Stimulated activated CD8-positive, alpha-beta memory T cell treated with anti-CD3 and anti-CD28 coated beads, Interleukin-15, amount 100 ng/mL, for 1 hour (primary cell): ENCODE results near the gene DNAH2.
A peak's percentile ranks its signal among the peaks of the same experiment; 100 is the strongest.

ENCODE experiments used
- DNase-seq: peaks from one replicate; pipeline ENCODE4 v3.0.0-alpha.2; 2020; ENCODE audit warnings: low read depth

DNAH2 gene

GRCh38 chr17:7716901-7717755 lies at the start of gene DNAH2:
Gene DNAH2, plus strand, starts transcription at chr17:7717744. Its CDS starts 1,991 bp downstream, at chr17:7719735.
- DNase-seq: no peak

- DNase-seq: no peak
These were observed 49.1 kb upstream of the DNAH2 start for GRCh38 chr17:7668482-7668881.

GRCh38 chr17:7673239-7673638 lies 44.3 kb upstream of the DNAH2 start:
- no peak for DNase-seq

- DNase-seq: no peak
These were observed 42.6 kb upstream of the DNAH2 start for GRCh38 chr17:7674934-7675333.

- DNase-seq: no peak
These were observed 41.0 kb upstream of the DNAH2 start for GRCh38 chr17:7676533-7676932.

GRCh38 chr17:7677388-7678067 lies 40.0 kb upstream of the DNAH2 start:
- no peak for DNase-seq

GRCh38 chr17:7684851-7685532 lies 32.6 kb upstream of the DNAH2 start:
- no peak for DNase-seq

- DNase-seq: peak; percentile 73
These were observed 31.9 kb upstream of the DNAH2 start for GRCh38 chr17:7685533-7686221.

- DNase-seq: peak; percentile 66
These were observed 31.1 kb upstream of the DNAH2 start for GRCh38 chr17:7686222-7687071.

- peak; percentile 75 for DNase-seq
These were observed 30.3 kb upstream of the DNAH2 start, which contains the start of gene TP53 for GRCh38 chr17:7687072-7687907. Gene TP53, minus strand, starts transcription at chr17:7687490. Its CDS starts 10,896 bp downstream, at chr17:7676594.

- peak; percentile 91 for DNase-seq
These were observed 29.4 kb upstream of the DNAH2 start, which contains the start of gene WRAP53 for GRCh38 chr17:7687908-7688807. Gene WRAP53, plus strand, starts transcription at chr17:7688477. Its CDS starts 172 bp downstream, at chr17:7688649.

- DNase-seq: no peak
These were observed 28.7 kb upstream of the DNAH2 start for GRCh38 chr17:7688808-7689316.

GRCh38 chr17:7695586-7695985 lies 22.0 kb upstream of the DNAH2 start:
- no peak for DNase-seq

GRCh38 chr17:7697828-7698588 lies 19.5 kb upstream of the DNAH2 start:
- DNase-seq: no peak

- DNase-seq: no peak
These were observed 17.0 kb upstream of the DNAH2 start for GRCh38 chr17:7700510-7700909.

GRCh38 chr17:7701681-7702080 lies 15.9 kb upstream of the DNAH2 start:
- DNase-seq: no peak

- DNase-seq: no peak
These were observed 14.8 kb upstream of the DNAH2 start for GRCh38 chr17:7702776-7703175.
